Activated naive CD4-positive, alpha-beta T cell treated with anti-CD3 and anti-CD28 coated beads, Interleukin-2, amount 50 U/mL, for 16 hours (primary cell): Measurements from ENCODE around the gene GTF2A1L.

Experiments
- DNase-seq: peaks from one replicate; pipeline ENCODE4 v3.0.0-alpha.2; 2020

The GTF2A1L gene

GRCh38 chr2:48707466-48707865 is 89.8 kb downstream of the GTF2A1L start:
- DNase-seq = no peak

- DNase-seq = no peak
Measured at GRCh38 chr2:48709096-48710034, 91.7 kb downstream of the GTF2A1L start.

DNA sequence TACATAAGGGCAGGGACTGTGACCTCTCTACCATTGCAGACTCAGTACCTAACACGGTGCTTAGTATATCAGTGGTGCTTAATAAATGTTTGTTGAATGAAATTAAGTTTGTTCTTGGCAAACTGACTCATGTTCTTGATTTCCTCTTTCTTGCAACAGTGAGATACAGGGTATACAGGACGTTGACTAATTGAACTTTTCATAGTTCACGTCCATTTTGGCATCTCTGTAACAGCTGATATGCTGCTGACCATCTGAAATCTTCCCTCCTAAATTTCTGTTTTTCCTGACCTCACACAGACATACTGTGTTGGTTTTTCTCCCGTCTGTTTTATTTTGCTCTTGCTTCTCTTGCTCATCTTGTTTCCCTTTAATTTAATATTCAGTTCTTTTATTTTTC is 93.7 kb downstream of the GTF2A1L start:
- no peak for DNase-seq

GRCh38 chr2:48712151-48712550 is 94.5 kb downstream of the GTF2A1L start:
- no peak for DNase-seq

- DNase-seq = no peak
Measured at GRCh38 chr2:48713647-48714046, 96.0 kb downstream of the GTF2A1L start.

- no peak for DNase-seq
Measured at GRCh38 chr2:48714245-48714644, 96.6 kb downstream of the GTF2A1L start.

- no peak for DNase-seq
Measured at GRCh38 chr2:48715042-48715899, 97.6 kb downstream of the GTF2A1L start.

DNA sequence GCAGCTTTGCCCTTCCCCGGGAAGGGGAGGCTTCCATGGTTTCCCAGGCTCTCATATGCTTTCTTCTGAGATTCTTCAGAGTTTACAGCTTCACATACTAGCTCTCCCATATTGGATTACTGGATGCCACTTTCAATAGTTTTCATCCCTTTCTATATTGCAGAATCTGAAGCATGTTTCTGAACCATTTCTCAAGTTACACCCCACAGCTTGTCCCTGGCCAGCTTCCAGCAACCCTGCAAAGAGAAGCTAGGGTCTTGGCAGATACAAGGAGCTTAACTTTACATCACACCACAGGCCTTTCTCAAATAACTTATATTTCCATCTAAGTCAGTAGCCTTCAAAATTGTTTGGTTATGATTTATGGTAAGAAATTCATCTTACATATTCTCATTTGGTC is 98.3 kb downstream of the GTF2A1L start:
- DNase-seq = no peak

DNA sequence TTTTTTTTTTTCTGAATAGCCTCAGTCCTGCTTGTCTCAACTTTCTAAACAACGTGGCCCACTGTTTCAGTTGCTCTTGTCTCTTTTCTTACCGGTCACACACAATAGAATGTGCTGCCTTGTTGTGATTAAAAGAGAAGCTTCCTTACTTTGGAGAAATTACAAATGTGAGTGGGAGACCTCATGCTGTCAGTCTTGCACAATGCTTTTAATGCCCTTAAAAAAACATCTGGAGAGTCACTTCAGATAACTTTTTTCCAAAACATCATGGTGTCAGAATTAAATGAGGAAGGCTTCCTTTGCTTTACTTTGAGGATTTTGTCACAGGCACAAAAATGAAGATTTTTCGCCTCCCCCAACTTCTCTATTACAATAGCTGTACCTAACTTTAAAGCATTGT is 100.2 kb downstream of the GTF2A1L start:
- no peak for DNase-seq

DNA sequence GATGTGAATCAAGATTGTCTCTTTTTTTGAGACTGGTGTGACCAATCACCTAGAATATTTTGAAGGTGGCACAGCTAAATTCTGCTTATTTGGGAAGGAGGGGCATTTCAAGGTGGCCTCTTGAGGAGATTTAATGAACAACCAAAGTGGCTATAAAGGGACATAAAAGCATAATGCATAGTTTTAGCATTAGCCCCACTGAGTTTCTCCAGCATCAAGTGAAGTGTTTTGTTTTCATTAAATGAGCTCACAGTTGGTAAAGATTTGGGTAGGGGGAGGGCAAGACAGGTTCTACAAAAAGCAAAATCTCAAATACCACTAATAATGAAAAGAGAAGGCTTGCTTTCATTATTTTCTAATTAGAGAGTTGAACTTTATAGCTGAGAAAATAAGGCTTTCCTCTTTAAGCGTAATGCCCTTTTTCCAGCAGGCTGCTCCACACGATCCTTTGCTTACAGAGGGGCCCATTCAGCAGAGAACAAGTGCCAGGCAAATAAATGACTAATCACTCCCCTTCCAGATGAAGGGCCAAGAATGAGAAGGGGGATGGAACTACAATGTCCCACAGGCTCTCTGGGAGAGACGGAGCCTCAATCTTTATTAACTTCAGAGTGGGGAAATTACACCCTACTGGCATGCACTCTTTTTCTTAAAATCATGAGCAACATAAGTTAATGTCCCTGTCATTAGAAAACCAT is 102.0 kb downstream of the GTF2A1L start:
- no peak for DNase-seq

DNA sequence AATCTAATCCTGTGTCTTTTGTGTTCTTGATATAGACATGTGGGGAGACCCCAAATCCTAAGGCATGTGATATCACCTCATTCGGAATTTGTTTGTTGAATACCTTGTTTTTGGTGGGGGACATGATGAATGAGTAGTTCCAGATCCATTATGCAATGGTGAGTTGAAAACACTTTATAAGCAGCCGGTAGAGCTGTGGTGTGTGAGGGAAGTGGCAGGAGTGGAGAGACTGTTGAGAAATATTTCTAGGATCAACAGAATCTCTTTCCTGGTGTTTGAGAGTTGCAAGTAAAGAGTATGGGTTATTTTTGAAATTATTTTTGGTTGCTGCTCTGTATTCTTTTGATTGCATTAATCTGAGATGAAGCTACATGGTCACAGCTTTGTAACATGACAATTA is 103.5 kb downstream of the GTF2A1L start:
- DNase-seq = no peak

- no peak for DNase-seq
Measured at GRCh38 chr2:48722391-48722790, 104.7 kb downstream of the GTF2A1L start.

GRCh38 chr2:48723129-48723528 is 105.5 kb downstream of the GTF2A1L start:
- DNase-seq = no peak

GRCh38 chr2:48724278-48724677 is 106.6 kb downstream of the GTF2A1L start:
- no peak for DNase-seq

DNA sequence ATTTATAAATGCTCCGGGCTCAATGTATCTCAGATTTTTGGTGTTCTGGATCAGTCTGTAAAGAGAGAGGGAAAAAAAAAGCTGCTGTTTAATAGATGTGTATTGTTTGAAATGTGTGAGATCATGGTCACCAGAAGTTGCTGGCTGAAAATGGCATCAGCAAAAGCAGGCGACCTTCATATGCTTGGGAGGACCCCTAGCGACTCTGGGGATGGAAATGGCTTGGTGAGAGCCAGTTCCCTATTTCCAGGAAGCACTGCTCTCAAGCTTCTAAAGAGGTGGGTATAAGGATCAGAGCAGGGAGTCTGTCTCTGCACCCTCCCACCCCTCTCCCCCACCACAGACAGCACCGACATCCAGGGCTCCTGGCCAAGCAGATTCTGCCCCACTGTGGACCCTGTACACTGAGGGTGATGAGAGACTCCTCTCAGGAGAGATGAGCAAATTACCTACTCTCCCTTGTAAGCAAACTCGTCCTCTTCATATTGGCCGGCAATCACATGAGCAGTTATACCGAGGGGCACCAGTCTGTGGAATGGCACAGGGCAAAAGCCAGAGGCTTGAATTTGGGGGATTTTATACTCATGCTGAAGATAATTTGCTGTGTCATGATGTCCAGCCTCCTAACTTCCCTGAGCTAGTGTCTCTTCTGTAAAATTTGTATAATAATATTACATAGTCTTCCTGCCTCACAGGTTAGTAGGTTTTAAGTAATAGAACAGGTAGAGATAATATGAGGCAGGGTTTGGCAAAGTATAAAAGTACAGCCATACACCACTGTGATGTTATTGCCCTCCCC is 108.2 kb downstream of the GTF2A1L start:
- DNase-seq = no peak

DNA sequence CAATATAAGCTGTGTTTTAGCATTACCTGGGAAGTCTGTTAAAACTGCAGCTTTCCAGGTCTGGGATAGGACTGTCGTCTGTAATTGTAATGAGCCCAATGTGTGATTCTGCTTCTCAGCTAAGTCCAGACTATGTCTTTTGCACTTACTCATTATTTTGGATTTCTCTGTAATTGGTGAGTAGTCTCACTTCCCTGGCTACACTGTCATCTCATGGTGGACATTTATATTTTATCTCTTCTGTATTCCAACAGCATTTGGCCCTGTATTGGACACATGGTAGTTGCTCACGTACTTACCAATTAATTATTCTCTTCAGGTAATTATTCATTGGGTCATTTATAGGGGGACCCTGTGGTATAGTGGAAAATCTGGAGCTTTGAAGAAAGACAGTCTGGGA is 109.9 kb downstream of the GTF2A1L start:
- DNase-seq = no peak

- DNase-seq = no peak
Measured at GRCh38 chr2:48728295-48728694, 110.6 kb downstream of the GTF2A1L start.

DNA sequence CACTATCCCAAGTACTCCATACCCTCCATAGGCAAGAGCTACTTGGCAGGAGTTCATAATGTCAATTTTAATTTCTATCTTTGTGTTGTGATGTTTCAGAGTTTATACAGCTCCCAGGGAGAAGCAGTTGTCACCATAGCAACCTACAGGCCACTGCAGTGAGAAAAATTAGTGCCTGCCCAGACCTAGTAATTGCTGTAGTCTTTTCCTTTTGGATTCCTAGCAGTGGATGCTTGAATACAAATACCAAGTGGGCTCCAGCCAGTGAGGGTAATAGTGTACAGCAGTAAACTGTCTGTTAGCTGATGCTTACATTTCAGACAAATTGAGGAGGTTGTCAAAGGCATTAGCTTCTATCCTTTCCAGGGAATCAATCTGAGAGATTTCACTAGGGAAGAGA is 111.2 kb downstream of the GTF2A1L start:
- DNase-seq = no peak
